ENCODE results near the gene SMYD3.
A peak's percentile ranks its signal among the peaks of the same experiment; 100 is the strongest.

The SMYD3 gene

GRCh38 chr1:246470585-246470984, 36.5 kb downstream of the SMYD3 start:
- DNase-seq (ENCODE audit: low read depth in 2 of 2): no peak

DNA sequence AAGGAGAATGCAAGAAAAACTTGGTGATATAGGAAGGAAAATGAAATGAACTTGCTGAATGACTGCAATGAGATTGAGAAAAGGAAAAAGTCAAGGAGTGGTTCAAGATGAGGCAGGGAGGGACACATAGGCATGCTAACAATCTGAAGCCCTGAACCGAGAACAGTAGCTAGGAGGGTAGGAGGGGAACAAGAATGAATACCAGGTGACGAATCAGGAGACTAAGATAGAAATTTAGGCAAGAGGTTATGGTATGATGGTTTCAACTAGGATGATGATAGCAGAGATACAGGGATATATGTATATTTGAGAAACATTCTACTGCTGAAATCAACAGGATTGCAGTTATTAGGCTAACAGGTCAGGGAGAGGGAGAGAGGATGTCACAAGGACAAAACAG, 44.1 kb downstream of the SMYD3 start:
- DNase-seq (ENCODE audit: low read depth in 2 of 2): no peak

GRCh38 chr1:246460406-246460805, 46.7 kb downstream of the SMYD3 start:
- no peak for DNase-seq (ENCODE audit: low read depth in 2 of 2)

- DNase-seq (ENCODE audit: low read depth in 2 of 2): no peak
Measured at GRCh38 chr1:246459221-246459620, 47.9 kb downstream of the SMYD3 start.

GRCh38 chr1:246455476-246455875, 51.6 kb downstream of the SMYD3 start:
- DNase-seq (ENCODE audit: low read depth in 2 of 2): no peak

- DNase-seq (ENCODE audit: low read depth in 2 of 2): no peak
Measured at GRCh38 chr1:246454655-246455054, 52.4 kb downstream of the SMYD3 start.

GRCh38 chr1:246450611-246451251, 56.3 kb downstream of the SMYD3 start:
- no peak for DNase-seq (ENCODE audit: low read depth in 2 of 2)

GRCh38 chr1:246448373-246448772, 58.7 kb downstream of the SMYD3 start:
- no peak for DNase-seq (ENCODE audit: low read depth in 2 of 2)

- no peak for DNase-seq (ENCODE audit: low read depth in 2 of 2)
Measured at GRCh38 chr1:246447501-246447900, 59.6 kb downstream of the SMYD3 start.

- no peak for DNase-seq (ENCODE audit: low read depth in 2 of 2)
Measured at GRCh38 chr1:246445503-246445902, 61.6 kb downstream of the SMYD3 start.

- no peak for DNase-seq (ENCODE audit: low read depth in 2 of 2)
Measured at GRCh38 chr1:246444617-246445016, 62.5 kb downstream of the SMYD3 start.

GRCh38 chr1:246437961-246438360, 69.1 kb downstream of the SMYD3 start:
- no peak for DNase-seq (ENCODE audit: low read depth in 2 of 2)

DNA sequence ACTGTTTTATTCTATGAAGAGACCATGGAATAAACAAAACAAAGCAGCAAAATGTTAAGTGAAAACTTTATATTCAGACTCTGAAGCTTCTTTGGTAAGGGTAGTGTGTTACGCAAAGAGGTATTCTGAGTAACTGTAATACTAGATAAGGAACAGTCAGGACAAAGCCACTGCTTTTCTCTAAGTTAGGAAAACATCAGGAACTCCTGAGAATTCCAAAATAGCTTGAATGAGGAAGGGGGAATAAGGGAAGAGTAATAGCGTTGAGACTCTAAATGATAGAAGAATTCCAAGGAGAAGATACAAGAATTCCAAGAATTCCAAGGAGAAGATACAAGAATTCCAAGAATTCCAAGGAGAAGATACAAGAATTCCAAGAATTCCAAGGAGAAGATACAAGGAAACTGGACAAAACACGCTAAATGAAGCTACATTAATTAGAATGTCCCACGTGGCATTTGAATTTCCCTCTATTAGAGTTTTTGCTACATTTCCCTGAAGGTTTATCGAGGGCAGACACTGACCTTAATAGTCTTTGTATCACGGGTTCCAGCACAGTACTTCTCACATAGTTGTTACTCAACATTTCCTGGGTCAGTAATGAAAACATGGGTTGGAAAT, 71.5 kb downstream of the SMYD3 start:
- DNase-seq (ENCODE audit: low read depth in 2 of 2): no peak

- DNase-seq (ENCODE audit: low read depth in 2 of 2): no peak
Measured at GRCh38 chr1:246434335-246434734, 72.7 kb downstream of the SMYD3 start.

DNA sequence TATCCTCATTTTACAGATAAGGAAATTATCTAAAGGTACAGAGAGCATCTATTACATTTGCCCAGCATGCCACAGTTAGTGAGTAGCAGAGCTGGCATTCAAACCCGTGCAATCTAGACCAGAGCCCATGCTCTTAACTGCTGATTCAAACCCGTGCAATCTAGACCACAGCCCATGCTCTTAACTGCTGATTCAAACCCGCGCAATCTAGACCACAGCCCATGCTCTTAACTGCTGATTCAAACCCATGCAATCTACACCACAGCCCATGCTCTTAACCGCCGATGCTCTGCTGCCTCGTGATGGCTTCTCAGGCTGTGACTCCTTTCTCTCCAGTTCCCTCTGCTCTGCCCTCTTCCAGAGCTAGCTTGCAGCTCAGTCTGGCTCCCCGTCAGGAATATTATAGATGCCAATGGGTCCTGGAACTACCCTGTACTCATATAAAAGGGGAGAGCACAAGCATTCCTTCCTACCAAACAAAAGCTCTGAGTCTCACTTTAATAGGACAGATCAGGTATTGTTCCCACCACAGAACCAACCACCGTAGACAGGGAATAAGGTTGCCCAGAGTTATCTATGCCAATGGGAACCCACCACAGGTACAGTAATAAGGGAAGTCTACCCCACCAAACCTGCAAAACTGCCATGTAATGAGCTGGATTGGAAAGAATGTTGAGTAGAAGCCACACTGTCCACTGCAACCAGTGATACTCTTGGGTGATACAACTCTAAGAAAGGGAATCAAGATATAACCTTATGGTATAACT, 78.4 kb downstream of the SMYD3 start:
- peak in 1 of 2 donors; percentile 26 for DNase-seq (ENCODE audit: low read depth in 2 of 2)

- no peak for DNase-seq (ENCODE audit: low read depth in 2 of 2)
Measured at GRCh38 chr1:246427611-246428010, 79.5 kb downstream of the SMYD3 start.

DNA sequence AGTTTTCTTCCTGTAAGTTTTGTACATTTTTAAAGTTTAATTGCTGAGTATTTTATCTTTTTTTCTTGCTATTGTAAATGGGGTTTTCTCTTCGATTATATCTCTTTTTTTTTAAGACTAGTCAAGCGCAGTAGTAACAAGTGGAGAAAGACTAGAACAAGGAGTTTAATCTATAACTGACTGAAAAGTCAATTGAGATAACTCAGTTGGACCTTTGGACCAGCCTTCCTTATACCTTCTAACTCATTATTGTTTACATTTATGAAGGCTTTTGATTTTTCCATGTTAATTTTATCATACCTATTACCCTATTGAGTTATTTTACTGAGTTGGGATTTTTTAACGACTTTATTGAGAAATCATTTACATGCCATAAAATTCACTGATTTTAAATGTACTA, 81.2 kb downstream of the SMYD3 start:
- DNase-seq (ENCODE audit: low read depth in 2 of 2): no peak

GRCh38 chr1:246425139-246425794, 81.8 kb downstream of the SMYD3 start:
- DNase-seq (ENCODE audit: low read depth in 2 of 2): no peak

DNA sequence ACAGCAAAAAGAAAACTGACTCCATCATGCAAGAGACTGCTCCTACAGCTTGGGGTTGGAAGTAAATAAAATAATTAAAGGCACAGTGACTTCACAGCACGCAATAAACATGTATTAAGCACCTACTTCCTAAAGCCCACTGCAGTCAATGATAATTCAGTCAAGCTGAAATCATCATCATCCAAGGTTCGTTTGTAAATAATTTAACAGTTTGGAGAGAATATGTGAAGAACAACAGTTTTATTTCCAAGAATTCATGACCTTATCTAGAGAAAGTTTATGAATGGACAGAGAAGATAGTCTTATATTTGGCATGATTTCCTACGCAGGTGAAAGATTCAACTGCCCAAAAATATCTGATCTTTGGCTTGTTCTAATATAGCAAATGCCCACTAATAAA, 86.8 kb downstream of the SMYD3 start:
- no peak for DNase-seq (ENCODE audit: low read depth in 2 of 2)

DNA sequence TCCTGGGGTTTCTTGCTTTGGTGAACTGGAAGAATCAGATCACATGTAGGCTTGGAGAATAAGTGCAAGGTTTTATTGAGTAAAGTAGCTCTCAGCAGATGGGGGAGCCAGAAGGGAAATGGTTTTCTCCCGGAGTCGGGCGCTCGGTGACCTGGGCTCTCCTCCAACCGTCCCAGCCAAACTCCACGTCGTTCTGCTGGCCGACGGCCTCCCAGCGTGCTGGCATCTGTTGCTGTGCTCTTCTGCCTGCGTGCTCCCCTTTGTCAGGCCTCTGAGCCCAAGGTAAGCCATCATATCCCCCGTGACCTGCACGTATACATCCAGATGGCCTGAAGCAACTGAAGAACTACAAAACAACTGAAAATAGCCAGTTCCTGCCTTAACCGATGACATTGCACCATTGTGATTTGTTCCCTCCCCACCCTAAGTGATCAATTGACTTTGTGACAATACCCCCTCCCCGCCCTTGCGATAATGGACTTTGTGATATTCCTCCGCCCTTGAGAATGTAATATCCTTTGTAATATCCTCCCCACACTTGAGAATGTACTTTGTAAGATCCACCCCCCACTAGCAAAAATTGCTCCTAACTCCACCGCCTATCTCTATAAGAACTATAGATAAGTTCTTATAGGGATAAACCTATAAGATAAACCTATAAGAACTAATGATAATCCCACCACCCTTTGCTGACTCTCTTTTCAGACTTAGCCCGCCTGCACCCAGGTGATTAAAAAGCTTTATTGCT, 88.3 kb downstream of the SMYD3 start:
- DNase-seq (ENCODE audit: low read depth in 2 of 2): no peak

- DNase-seq (ENCODE audit: low read depth in 2 of 2): no peak
Measured at GRCh38 chr1:246417813-246418564, 89.1 kb downstream of the SMYD3 start.

All from stimulated activated CD4-positive, alpha-beta T cell treated with anti-CD3 and anti-CD28 coated beads, Interleukin-4, amount 100 ng/mL, for 48 hours (primary cell).